HG02571 (cell line): Measurements from ENCODE around the gene OLFM2.
"Not testable (repeated sequence)": the region's sequence is repeated elsewhere in the genome, so short reads cannot be mapped to it uniquely, and the experiment has no call there.

Experiments used
- ATAC-seq: cut with Tn5 transposase; IDR thresholded peaks from one replicate; pipeline ENCODE4 v1.9.1; 2021; ENCODE audit warnings: mild to moderate bottlenecking, moderate library complexity; ENCODE audit not compliant: unreplicated experiment

Gene OLFM2

GRCh38 chr19:9836021-9836420 lies 100.3 kb downstream of the OLFM2 start:
- no peak for ATAC-seq

DNA sequence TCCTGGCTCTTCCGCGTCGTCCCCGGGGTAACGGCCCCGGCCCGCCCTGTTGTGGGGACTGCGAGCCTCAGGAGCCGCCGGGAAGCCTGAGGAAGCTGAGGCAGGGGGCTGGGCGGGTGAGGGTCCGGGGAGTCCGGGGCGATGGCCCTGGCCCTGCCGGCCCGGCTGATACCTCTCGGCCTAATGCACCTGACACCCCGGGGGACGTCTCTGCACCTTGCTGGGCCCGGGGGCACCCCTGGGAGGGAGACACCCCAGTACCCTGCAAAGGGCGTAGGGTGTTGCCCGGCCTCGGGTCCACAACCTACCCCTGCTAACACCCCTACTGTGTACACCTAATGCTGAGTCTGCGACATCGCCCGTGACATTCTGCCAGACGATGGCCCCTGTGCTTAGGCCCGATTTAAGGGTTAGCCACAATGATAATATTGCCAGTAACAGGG lies 100.8 kb downstream of the OLFM2 start:
- peak; percentile 11 for ATAC-seq

DNA sequence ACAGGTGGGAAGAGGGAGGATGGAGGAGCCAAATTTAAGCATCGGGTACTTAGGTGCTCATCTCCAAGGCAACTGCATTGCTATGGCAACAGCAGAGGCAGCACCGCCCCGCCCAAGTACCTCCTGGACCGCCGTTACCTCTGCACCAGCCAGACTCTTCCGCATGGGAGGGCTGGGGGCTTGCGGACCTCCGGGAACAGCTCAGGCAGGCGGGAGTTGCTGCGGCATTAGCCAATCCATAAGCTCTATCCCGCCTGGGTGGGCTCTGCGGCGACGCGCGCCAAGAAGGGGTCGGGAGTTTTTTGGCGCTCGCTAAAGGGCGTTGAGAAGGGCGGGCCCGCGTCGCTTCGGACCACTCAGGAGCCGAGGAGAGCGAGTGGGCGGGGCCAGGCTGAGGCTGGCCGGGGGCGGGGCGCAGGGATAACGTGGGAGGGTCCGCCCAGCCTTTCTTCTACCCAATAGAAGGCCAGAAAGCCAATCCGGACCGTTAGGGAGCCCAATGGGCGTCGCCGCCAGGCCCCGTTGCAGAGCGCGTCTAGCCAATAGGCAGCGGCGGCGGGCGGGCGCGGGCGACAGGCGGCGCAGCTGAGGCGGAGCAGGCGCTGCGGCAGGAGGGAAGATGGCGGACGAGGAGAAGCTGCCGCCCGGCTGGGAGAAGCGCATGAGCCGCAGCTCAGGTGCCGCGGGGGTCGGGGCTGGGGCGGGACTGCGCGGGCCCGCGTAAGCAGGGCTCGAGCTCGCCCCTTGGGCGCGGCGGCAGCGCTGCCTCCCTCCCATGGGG lies 101.4 kb downstream of the OLFM2 start, which contains the start of gene PIN1:
Gene PIN1 (plus strand): TSS at position 593 of the 781 bp plus-strand sequence. CDS start 27 bp downstream, at position 620.
- ATAC-seq, result peak; percentile 91

DNA sequence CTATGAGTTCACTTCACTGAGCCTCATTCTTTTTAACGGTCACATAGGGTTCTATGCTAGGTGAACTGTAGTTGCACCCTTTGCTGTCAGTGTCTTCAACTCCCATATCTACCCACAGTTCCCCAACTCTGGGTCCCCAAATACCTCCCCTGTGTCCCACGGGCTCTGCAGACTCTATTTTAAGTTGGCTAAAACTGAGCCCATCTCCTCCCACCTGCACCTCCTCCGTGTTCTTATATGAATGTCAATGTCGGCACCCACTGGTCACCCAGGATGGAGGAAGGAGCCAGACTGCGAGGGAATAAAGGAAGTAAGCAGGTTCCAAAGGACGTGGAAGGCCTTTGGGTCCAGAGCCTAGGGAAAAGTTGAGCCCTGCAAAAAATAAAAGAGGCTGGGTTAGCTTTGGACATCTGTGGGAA lies 102.0 kb downstream of the OLFM2 start:
- no peak for ATAC-seq

GRCh38 chr19:9828551-9829063 lies 107.7 kb downstream of the OLFM2 start:
- ATAC-seq, result no peak

DNA sequence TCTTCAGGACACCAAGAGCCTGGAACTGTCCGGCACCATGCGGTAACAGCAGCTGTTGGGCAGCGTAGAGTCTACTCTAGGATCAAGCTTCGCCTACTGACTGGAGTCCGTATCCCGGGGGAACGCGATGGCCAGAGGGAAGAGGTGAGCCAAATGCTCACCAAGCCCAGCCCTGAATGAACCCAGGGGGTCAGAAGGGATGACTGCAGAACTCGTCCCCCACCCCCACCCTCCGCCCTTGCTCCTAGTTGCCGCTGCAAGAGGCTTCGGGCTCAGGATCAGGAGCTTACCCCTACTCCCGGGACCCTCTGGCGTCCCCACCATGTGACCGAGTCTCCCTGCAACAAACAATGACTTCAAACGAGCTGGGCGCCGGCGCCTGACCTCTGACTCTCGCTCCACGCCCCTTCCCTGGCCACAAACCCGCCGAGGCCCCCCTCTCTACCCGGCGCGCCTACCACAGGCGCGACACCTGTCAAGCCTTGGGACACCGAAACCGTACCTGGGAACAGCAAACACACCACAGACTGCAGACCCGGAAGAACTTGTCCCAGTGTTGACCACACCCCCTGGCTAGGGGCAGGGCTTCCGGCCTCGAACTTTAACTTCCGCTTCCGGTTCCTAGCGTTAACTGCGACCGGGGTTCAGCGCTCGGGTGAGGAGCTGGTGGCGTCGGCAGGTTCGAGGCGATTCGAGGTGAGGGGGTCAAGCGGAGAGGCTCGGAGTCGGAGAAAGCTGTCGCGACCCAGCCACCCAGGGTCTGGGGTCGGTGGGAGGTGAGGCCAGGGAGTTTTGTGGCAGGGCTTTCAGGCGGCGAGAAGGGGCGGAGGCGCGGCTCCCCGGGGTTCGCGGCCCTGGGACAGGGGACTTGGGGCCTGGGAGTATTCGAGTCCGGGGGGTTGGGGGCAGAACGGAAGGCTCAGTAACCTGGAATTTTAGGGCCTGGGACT lies 108.8 kb downstream of the OLFM2 start, which contains the start of gene UBL5:
Gene UBL5 (plus strand): TSS at position 630 of the 950 bp plus-strand sequence. CDS start 420 bp downstream, outside the sequence.
- ATAC-seq, result peak; percentile 83

DNA sequence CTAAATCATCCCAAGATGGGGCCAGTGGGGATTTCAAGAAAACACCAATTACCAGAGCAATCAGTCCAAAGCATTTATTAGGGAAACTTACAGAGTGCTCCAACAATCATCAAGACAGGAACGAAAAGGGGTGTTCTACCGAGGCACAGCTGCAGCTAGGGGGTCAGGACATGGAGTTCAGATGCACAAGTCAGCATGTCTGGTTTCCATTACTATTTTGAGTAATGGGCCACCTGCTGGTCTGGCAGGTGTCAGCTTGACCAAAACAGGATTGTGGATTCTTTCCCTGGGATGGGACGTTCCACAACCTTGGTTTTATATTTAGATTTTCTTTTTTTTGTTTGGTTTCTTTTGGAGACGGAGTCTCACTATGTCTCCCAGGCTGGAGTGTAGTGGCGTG lies 112.5 kb downstream of the OLFM2 start:
- ATAC-seq, result no peak

DNA sequence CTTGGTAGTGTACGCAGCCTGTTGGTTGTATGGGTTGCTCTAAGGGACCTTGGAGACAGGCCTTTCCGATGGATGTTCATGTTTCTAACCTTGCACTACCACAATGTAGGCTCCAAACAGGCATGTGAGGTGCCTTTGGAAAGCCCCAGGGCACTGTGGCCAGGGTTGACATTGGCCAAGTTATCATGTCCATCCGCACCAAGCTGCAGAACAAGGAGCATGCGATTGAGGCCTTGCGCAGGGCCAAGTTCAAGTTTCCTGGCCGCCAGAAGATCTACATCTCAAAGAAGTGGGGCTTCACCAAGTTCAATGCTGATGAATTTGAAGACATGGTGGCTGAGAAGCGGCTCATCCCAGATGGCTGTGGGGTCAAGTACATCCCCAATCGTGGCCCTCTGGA lies 116.3 kb downstream of the OLFM2 start:
- ATAC-seq, result not testable (repeated sequence)

- ATAC-seq, result no peak
These were observed 116.8 kb downstream of the OLFM2 start for GRCh38 chr19:9819596-9819909.

DNA sequence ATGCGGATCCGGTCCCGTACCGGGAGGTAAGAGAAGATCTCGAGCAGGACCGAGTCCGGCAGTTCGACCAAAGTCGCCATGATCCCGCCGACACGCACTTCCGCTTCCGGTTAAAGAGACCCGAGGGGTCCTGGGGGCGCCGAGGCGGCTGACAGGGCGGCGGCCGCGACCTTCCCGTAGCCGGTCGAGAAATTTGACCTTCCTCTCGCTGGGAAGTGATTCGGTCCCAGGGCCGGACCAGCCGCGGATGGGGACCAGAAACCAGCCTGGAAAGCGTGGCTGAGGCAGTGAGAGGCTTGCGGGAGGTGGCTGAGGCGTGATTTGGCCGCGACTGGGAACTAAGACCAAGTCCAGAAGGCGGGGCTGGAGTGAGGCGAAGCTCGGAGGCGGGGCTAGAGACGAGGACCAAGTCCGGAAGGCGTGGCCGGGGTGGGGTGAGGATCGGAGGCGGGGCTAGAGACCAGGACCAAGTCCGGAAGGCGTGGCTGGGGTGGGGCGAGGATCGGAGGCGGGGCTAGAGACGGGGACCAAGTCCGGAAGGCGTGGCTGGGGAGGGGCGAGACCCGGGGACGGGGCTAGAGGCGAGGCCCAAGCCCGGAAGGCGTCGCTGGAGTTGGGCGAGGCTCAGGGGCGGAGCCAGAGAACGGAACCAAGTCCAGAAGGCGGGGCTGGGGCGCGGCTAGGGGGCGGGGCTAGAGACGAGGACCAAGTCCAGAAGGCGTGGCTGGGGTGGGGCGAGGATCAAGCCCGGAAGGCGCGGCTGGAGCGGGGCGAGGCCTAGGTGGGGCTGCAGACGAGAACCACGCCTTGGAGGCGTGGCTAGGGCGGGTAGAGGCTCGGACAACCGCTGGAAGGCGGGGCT lies 117.3 kb downstream of the OLFM2 start, which contains the start of gene FBXL12:
Gene FBXL12 (minus strand): TSS at position 346 of the 862 bp plus-strand sequence. CDS start 266 bp downstream, at position 80.
- peak; percentile 83 for ATAC-seq

- ATAC-seq, result peak; percentile 3
These were observed 118.1 kb downstream of the OLFM2 start for GRCh38 chr19:9818175-9818733.

GRCh38 chr19:9811139-9811538 lies 125.2 kb downstream of the OLFM2 start:
- no peak for ATAC-seq

DNA sequence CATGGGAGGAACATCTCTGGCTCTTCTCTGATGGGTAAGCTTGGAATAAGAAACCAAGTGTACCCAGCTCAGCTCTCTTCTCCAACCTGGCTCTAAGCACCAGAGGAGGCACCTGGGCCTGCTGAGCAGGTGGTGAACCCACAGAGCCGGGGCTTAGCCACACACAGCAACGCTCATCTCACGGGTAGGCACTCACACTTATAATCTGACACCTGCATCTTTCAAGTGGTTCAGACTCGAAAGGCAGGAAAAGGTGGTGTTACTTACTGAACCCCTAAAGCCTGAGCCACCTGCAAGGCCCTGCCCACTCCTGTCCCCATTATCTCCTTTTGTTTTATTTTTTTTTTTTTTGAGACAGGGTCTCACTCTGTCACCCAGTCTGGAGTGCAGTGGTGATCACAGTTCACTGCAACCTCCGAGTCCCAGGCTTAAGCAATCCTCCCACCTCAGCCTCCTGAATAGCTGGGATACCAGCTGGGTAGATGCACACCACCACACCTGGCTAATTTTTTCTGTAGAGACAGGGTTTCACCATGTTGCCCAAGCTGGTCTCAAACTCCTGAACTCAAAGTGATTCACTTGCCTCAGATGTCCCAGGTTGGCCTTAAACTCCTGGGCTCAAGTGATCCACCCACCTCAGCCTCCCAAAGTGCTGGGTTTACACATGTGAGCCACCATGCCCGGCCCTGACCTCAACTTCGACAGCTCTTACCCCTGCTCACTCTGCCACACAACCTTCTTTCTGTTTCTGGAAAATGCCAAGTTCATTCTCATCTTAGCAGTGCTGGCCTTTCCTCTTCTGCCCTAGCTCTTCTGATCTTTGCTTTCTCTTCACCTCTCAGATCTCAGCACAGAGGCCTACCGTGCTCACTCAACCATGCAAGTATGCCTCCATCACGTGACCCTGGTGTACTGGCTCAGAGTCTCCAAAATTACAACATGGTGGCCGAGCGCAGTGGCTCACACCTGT lies 127.2 kb downstream of the OLFM2 start:
- ATAC-seq, result no peak

- no peak for ATAC-seq
These were observed 129.5 kb downstream of the OLFM2 start for GRCh38 chr19:9806803-9807202.
